ENCODE data around the gene RPGRIP1L. TPM values are rescaled to one million over a fixed set of nuclear protein-coding genes. Genes with fewer than 3 reads are reported as not detected.

Gene RPGRIP1L
- total and polyA plus RNA-seq, 2 of the 13 experiments (the other 11 are each of a cell fraction or from before 2014, with no cell fraction given), result 5.0 to 13.5 TPM

DNA sequence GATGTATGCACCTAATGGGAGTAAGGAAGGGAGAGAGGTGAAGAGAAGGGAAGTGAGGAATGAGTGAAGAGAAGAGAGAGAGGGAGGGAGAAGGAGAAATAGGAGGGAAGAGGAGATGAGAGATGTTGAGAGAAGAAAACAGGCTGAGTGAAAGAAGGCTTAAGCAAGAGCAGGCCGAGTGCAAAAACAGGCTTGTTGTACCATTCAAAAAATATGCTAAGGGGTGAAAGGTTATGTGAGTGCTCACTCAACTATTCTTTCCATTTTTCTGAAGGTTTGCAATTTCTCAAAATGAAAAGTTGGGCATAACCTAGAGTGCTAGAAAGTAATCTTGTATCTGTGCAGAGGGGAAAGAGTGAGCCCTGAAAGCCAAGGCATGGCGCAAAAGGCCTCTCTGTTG is 22.9 kb downstream of the RPGRIP1L start:
- Histone ChIP-seq H3K27me3 (ENCODE audit: control insufficient read depth in 1 of 2, insufficient read depth in 2 of 2, low read length in 2 of 2) (no peaks in the 10 kb centered on the region), H3K9me3 (ENCODE audit: low read length) (no peaks in the 10 kb centered on the region), H4K20me1 (ENCODE audit: insufficient read depth, low read length) (no peaks in the 10 kb centered on the region), H3K4me1 (ENCODE audit: insufficient read depth, low read length) (no peaks in the 10 kb centered on the region), H3K27ac (ENCODE audit: extremely low read length, insufficient read depth, low read length) (no peak overlapping the region), H3K9ac (ENCODE audit: insufficient read depth, low read depth, low read length) (no peak overlapping the region), H3K4me2 (ENCODE audit: low read depth, low read length) (no peak overlapping the region), H2AFZ (ENCODE audit: low read length) (no peak overlapping the region), H3K79me2 (ENCODE audit: insufficient read depth, low read length) (no peaks in the 10 kb centered on the region), H3K4me3 (replicated peaks in 1 of 3; ENCODE audit: insufficient read depth in 1 of 3, low read depth in 2 of 3, low read length in 3 of 3) (no peak overlapping the region), H3K36me3 (replicated peaks in 1 of 2; ENCODE audit: control insufficient read depth in 1 of 2, insufficient read depth in 2 of 2, low read length in 2 of 2) (peaks cover 0 to 3% of the 10 kb centered on the region in 2 experiments; a peak in 2 of 5 replicates)
- 0 out of 2 replicates have a peak, but pooled peaks have one; percentile 18 for TF ChIP-seq NBN (conservative IDR thresholded peaks at IDR 0.05)
- TF ChIP-seq, protein P1, sequence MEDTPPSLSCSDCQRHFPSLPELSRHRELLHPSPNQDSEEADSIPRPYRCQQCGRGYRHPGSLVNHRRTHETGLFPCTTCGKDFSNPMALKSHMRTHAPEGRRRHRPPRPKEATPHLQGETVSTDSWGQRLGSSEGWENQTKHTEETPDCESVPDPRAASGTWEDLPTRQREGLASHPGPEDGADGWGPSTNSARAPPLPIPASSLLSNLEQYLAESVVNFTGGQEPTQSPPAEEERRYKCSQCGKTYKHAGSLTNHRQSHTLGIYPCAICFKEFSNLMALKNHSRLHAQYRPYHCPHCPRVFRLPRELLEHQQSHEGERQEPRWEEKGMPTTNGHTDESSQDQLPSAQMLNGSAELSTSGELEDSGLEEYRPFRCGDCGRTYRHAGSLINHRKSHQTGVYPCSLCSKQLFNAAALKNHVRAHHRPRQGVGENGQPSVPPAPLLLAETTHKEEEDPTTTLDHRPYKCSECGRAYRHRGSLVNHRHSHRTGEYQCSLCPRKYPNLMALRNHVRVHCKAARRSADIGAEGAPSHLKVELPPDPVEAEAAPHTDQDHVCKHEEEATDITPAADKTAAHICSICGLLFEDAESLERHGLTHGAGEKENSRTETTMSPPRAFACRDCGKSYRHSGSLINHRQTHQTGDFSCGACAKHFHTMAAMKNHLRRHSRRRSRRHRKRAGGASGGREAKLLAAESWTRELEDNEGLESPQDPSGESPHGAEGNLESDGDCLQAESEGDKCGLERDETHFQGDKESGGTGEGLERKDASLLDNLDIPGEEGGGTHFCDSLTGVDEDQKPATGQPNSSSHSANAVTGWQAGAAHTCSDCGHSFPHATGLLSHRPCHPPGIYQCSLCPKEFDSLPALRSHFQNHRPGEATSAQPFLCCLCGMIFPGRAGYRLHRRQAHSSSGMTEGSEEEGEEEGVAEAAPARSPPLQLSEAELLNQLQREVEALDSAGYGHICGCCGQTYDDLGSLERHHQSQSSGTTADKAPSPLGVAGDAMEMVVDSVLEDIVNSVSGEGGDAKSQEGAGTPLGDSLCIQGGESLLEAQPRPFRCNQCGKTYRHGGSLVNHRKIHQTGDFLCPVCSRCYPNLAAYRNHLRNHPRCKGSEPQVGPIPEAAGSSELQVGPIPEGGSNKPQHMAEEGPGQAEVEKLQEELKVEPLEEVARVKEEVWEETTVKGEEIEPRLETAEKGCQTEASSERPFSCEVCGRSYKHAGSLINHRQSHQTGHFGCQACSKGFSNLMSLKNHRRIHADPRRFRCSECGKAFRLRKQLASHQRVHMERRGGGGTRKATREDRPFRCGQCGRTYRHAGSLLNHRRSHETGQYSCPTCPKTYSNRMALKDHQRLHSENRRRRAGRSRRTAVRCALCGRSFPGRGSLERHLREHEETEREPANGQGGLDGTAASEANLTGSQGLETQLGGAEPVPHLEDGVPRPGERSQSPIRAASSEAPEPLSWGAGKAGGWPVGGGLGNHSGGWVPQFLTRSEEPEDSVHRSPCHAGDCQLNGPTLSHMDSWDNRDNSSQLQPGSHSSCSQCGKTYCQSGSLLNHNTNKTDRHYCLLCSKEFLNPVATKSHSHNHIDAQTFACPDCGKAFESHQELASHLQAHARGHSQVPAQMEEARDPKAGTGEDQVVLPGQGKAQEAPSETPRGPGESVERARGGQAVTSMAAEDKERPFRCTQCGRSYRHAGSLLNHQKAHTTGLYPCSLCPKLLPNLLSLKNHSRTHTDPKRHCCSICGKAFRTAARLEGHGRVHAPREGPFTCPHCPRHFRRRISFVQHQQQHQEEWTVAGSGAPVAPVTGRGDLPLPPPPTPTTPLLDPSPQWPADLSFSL (CRISPR knock-in tag; IDR thresholded peaks at IDR 0.05), result no peak
- DNase-seq (ENCODE audit: low spot score) (no peak), ATAC-seq (no peak), FAIRE-seq (no peak)
- intact Hi-C loops (cut with micrococcal nuclease; ENCODE audit: unreplicated experiment), result no loop called here
- in situ Hi-C loops (cut with HindIII; ENCODE audit: extremely low pct_ligation_motif_present, low pct_unique_long_range_greater_than_20kb), result no loop called here
- ChIA-PET POLR2A (no interaction called here), CTCF (ENCODE audit: low intra/inter-chr PET ratio, low total read pairs) (no interaction called here)
- WGBS (ENCODE audit: low lambda C conversion rate), result 96% methylated on average over 2 of the region's 2 CpGs
- BruUV-seq (replicated peaks), result no TSS peak
